B cell (primary cell): ENCODE measurements around the gene AGL. TPM values are rescaled to one million over a fixed set of nuclear protein-coding genes. Genes with fewer than 3 reads are reported as not detected.
A peak's percentile ranks its signal among the peaks of the same experiment; 100 is the strongest.

Experiments
- ATAC-seq: fragments of 200-7000 bp; cut with Tn5 transposase; one replicate; pipeline ENCODE4 v1.10.0; 2021; ENCODE audit warnings: low read depth, mild to moderate bottlenecking, moderate number of reproducible peaks, moderate library complexity
- CTCF ChIA-PET: fragments of 350-600 bp; sonication (Branson Sonifier 250); formaldehyde crosslinking; loops from one replicate; lab custom pipeline; 2021; ENCODE audit warnings: antibody characterized with exemption, inconsistent platforms; lab: Charles Lee
- POLR2A ChIA-PET: fragments of 350-600 bp; sonication (Branson Sonifier 250); formaldehyde crosslinking; loops from one replicate; lab custom pipeline; 2021; ENCODE audit warnings: antibody characterized with exemption; lab: Charles Lee
- DNase-seq: peaks from one replicate; pipeline ENCODE4 v3.0.0; 2013
- H2AFZ ChIP-seq: 2 replicates; pipeline ENCODE4 v1.6.1; 2012; ENCODE audit warnings: mild to moderate bottlenecking, low read depth, low read length; ENCODE audit not compliant: insufficient read depth, poor library complexity, severe bottlenecking
- H3K27ac ChIP-seq, 2 donors: 1 replicate in 1 of 2; 2 replicates in 1 of 2; pipeline ENCODE4 v1.5.1; 2012 to 2013; ENCODE audit warnings: low read length in 2 of 2, mild to moderate bottlenecking in 2 of 2, moderate library complexity in 1 of 2
- H3K27me3 ChIP-seq, 4 experiments: fragments of 200-600 bp in 1 of 4; sonication (generic) in 1 of 4; replicated peaks in 1 of 4; 1 replicate in 2 of 4; 2 replicates in 2 of 4; pipeline versions ENCODE4 v1.6.1 to v1.7.0; 2013 to 2016; ENCODE audit warnings: low read length in 3 of 4, mild to moderate bottlenecking in 2 of 4, mixed read lengths in 1 of 4, moderate library complexity in 1 of 4; ENCODE audit not compliant: insufficient read depth in 4 of 4, control insufficient read depth in 3 of 4; ENCODE audit errors: control extremely low read depth in 1 of 4
- H3K36me3 ChIP-seq, 2 experiments: replicated peaks in 1 of 2; 1 replicate in 1 of 2; 2 replicates in 1 of 2; pipeline versions ENCODE4 v1.6.1 to v1.7.1; 2013; ENCODE audit warnings: low read length in 1 of 2; ENCODE audit not compliant: insufficient read depth in 2 of 2, control insufficient read depth in 1 of 2; ENCODE audit errors: control extremely low read depth in 1 of 2, extremely low read depth in 1 of 2
- H3K4me1 ChIP-seq, 2 donors: fragments of 200-600 bp in 1 of 2; sonication (generic) in 1 of 2; 1 replicate in 1 of 2; 2 replicates in 1 of 2; pipeline versions ENCODE4 v1.5.1 to v1.6.1; 2013 to 2017; ENCODE audit warnings: low read length in 2 of 2; ENCODE audit not compliant: control insufficient read depth in 2 of 2, insufficient read depth in 2 of 2
- H3K4me2 ChIP-seq: replicated peaks from 2 replicates; pipeline ENCODE3; 2012; ENCODE audit warnings: mild to moderate bottlenecking, low read depth, low read length; ENCODE audit not compliant: poor library complexity, severe bottlenecking
- H3K4me3 ChIP-seq, 5 experiments: fragments of 200-600 bp in 1 of 5; sonication (generic) in 1 of 5; 1 replicate in 3 of 5; 2 replicates in 2 of 5; pipeline versions ENCODE4 v1.5.1 to v1.7.0; 2011 to 2016; ENCODE audit warnings: low read length in 4 of 5, mild to moderate bottlenecking in 4 of 5, low read depth in 2 of 5, control low read depth in 1 of 5, moderate library complexity in 1 of 5; ENCODE audit not compliant: insufficient read depth in 1 of 5; ENCODE audit errors: control extremely low read depth in 1 of 5, extremely low read depth in 1 of 5
- H3K79me2 ChIP-seq: fragments of 200-600 bp; sonication (generic); one replicate; pipeline ENCODE4 v1.6.0; 2016; ENCODE audit warnings: low read length; ENCODE audit not compliant: control insufficient read depth, insufficient read depth
- H3K9ac ChIP-seq: fragments of 200-600 bp; sonication (generic); 2 replicates; pipeline ENCODE4 v1.6.1; 2017; ENCODE audit warnings: mild to moderate bottlenecking, low read length, moderate library complexity
- H3K9me3 ChIP-seq, 3 donors: one replicate each; pipeline versions ENCODE4 v1.6.1 to v1.7.1; 2013; ENCODE audit warnings: low read length in 2 of 3; ENCODE audit not compliant: control insufficient read depth in 2 of 3, insufficient read depth in 1 of 3; ENCODE audit errors: control extremely low read depth in 1 of 3
- H4K20me1 ChIP-seq: 2 replicates; pipeline ENCODE4 v1.6.0; 2012; ENCODE audit warnings: mild to moderate bottlenecking, low read length; ENCODE audit not compliant: insufficient read depth, control insufficient read depth, poor library complexity, severe bottlenecking
- H3K27ac Mint-ChIP-seq: one replicate; pipeline ENCODE4 v1.8.0; 2021; ENCODE audit warnings: mixed read lengths
- H3K27me3 Mint-ChIP-seq: one replicate; pipeline ENCODE4 v1.8.0; 2021; ENCODE audit warnings: mixed read lengths
- H3K4me1 Mint-ChIP-seq: one replicate; pipeline ENCODE4 v1.8.0; 2021; ENCODE audit warnings: mixed read lengths
- H3K4me3 Mint-ChIP-seq: one replicate; pipeline ENCODE4 v1.8.0; 2021; ENCODE audit warnings: mixed read lengths
- H3K9me3 Mint-ChIP-seq: one replicate; pipeline ENCODE4 v1.8.0; 2022; ENCODE audit warnings: mixed read lengths; ENCODE audit not compliant: insufficient read depth
- EZH2 ChIP-seq: IDR thresholded peaks from 2 replicates; pipeline ENCODE4 v1.6.1; 2012; ENCODE audit warnings: borderline replicate concordance, low read depth, mild to moderate bottlenecking, moderate library complexity, low read length; ENCODE audit not compliant: insufficient read depth, poor library complexity, severe bottlenecking
- WGBS: methylation state at CpG from one replicate; pipeline ENCODE4 v1.1.5; 2013; ENCODE audit warnings: missing lambda C conversion rate; ENCODE audit not compliant: insufficient coverage; 5-methylcytosine and 5-hydroxymethylcytosine counted together
- intact Hi-C: fragments of 100-400 bp; cut with micrococcal nuclease; formaldehyde crosslinking; loops from one replicate; pipeline ENCODE4 v1.10.0; 2022
- polyA minus RNA-seq: library from RNA; depleted of rRNA, polyadenylated mRNA; stranded (reverse); fragments of >200 nt; gene quantifications from 2 replicates; pipeline ENCODE4 v1.2.3, GENCODE V29; 2012
- polyA plus RNA-seq: library from polyadenylated mRNA; depleted of rRNA; stranded (reverse); fragments of >200 nt; gene quantifications from 2 replicates; pipeline ENCODE4 v1.2.3, GENCODE V29; 2012
- total RNA-seq, 2 donors: library from RNA; stranded (reverse); fragments of 120-200 nt in 1 of 2; gene quantifications; 1 replicate in 1 of 2; 2 replicates in 1 of 2; pipeline versions ENCODE4 v1.2.3 to v1.2.4, GENCODE V29; 2013 to 2022
- TF ChIP-seq, protein P1 (sequence below): fragments of 200-600 bp; IDR thresholded peaks from one replicate; pipeline ENCODE4 v1.8.0; 2022; ENCODE audit warnings: antibody characterized with exemption, mild to moderate bottlenecking

AGL gene
- total RNA-seq, result 18.7 and 21.7 TPM in 2 replicates
- total RNA-seq (2013), result 22.3 TPM
- polyA plus RNA-seq, result 3.2 and 6.0 TPM in 2 replicates
- 5.1 and 8.9 TPM in 2 replicates for polyA minus RNA-seq

GRCh38 chr1:99849744-99850458 is at the start of gene AGL:
Gene AGL, plus strand, starts transcription at chr1:99850361. Its CDS starts 682 bp downstream, at chr1:99851043.
- intact Hi-C loops, result loop anchor here (1.0 to 10.0 kb wide), 7 partner anchors 43 to 1045 kb away; partner anchors contain the start of genes DBT, EXTL2, SASS6 and SLC35A3
- H3K36me3 ChIP-seq, result peaks cover 2% of the 10 kb centered on the region in 2 experiments
- no peaks in the 10 kb centered on the region for H3K27me3 ChIP-seq
- TF ChIP-seq EZH2, result no peak
- TF ChIP-seq, protein P1, sequence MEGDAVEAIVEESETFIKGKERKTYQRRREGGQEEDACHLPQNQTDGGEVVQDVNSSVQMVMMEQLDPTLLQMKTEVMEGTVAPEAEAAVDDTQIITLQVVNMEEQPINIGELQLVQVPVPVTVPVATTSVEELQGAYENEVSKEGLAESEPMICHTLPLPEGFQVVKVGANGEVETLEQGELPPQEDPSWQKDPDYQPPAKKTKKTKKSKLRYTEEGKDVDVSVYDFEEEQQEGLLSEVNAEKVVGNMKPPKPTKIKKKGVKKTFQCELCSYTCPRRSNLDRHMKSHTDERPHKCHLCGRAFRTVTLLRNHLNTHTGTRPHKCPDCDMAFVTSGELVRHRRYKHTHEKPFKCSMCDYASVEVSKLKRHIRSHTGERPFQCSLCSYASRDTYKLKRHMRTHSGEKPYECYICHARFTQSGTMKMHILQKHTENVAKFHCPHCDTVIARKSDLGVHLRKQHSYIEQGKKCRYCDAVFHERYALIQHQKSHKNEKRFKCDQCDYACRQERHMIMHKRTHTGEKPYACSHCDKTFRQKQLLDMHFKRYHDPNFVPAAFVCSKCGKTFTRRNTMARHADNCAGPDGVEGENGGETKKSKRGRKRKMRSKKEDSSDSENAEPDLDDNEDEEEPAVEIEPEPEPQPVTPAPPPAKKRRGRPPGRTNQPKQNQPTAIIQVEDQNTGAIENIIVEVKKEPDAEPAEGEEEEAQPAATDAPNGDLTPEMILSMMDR, result no peak
- ATAC-seq, result peak; percentile 96
- POLR2A ChIA-PET, result interaction anchor here (0.6 kb wide), 1 partner anchor 498 kb away, joined by 4 read pairs; no protein-coding TSS in a partner anchor
- H3K27ac Mint-ChIP-seq, result peak within 1 kb of the TSS; percentile 82
- H3K79me2 ChIP-seq, result peaks cover 9% of the 10 kb centered on the region
- H4K20me1 ChIP-seq, result no peaks in the 10 kb centered on the region
- peaks cover 25% of the 10 kb centered on the region for H3K4me1 Mint-ChIP-seq
- H3K4me3 ChIP-seq, result peak within 1 kb of the TSS; percentile 67 to 89 (median 77)
- DNase-seq, result peak; percentile 92
- CTCF ChIA-PET, result interaction anchor here (1.0 kb wide), 1 partner anchor 65 kb away, joined by 3 read pairs; no protein-coding TSS in a partner anchor
- H3K27me3 Mint-ChIP-seq, result no peaks in the 10 kb centered on the region
- H2AFZ ChIP-seq, result peak within 1 kb of the TSS; percentile 86
- peak within 1 kb of the TSS; percentile 71 to 84 for H3K27ac ChIP-seq
- peaks cover 15 to 19% of the 10 kb centered on the region in 2 donors for H3K4me1 ChIP-seq
- under 1% methylated on average over 61 of the region's 65 CpGs for WGBS
- no peaks in the 10 kb centered on the region for H3K9me3 Mint-ChIP-seq
- H3K4me3 Mint-ChIP-seq, result peak within 1 kb of the TSS; percentile 98
- H3K9ac ChIP-seq, result peak within 1 kb of the TSS; percentile 82
- H3K9me3 ChIP-seq, result no peaks in the 10 kb centered on the region
- peak within 1 kb of the TSS; percentile 85 for H3K4me2 ChIP-seq

- TF ChIP-seq EZH2, result no peak
- TF ChIP-seq, protein P1, result no peak
- H3K4me2 ChIP-seq, result no peak overlapping the region
- H2AFZ ChIP-seq, result no peak overlapping the region
- intact Hi-C loops, result no loop called here
- Mint-ChIP-seq H3K4me3 (no peak overlapping the region), H3K9me3 (no peaks in the 10 kb centered on the region), H3K27me3 (peaks cover 18% of the 10 kb centered on the region), H3K4me1 (peaks cover 2% of the 10 kb centered on the region), H3K27ac (no peak overlapping the region)
- H3K27ac ChIP-seq, result no peak overlapping the region
- no peaks in the 10 kb centered on the region for H4K20me1 ChIP-seq
- DNase-seq (no peak), ATAC-seq (no peak)
- H3K4me1 ChIP-seq, result no peaks in the 10 kb centered on the region
- POLR2A ChIA-PET, result no interaction called here
- H3K4me3 ChIP-seq, result no peak overlapping the region
- CTCF ChIA-PET, result interaction anchor here (1.0 kb wide), 1 partner anchor 1067 kb away, joined by 3 read pairs; no protein-coding TSS in a partner anchor
- H3K79me2 ChIP-seq, result no peaks in the 10 kb centered on the region
- H3K9me3 ChIP-seq, result no peaks in the 10 kb centered on the region
- WGBS, result 75% methylated on average over 3 of the region's 3 CpGs
- peaks cover 0 to 3% (median 0%) of the 10 kb centered on the region in 4 experiments for H3K27me3 ChIP-seq
- no peak overlapping the region for H3K9ac ChIP-seq
- H3K36me3 ChIP-seq, result no peaks in the 10 kb centered on the region
Observed at GRCh38 chr1:99801584-99801983, 48.6 kb upstream of the AGL start.
